WTC11 (cell line): ENCODE results near the gene POLR3GL. TPM values are rescaled to one million over a fixed set of nuclear protein-coding genes. Genes with fewer than 3 reads are reported as not detected.

Source experiments
- ATF1 ChIP-seq: sonication (generic); formaldehyde crosslinking; IDR thresholded peaks from 2 replicates; pipeline ENCODE4 v1.8.1; 2023; ENCODE audit warnings: mild to moderate bottlenecking, moderate library complexity, missing genetic modification reagents
- FOXP1 ChIP-seq: sonication (generic); formaldehyde crosslinking; IDR thresholded peaks from 2 replicates; pipeline ENCODE4 v1.8.0; 2022; ENCODE audit warnings: missing genetic modification reagents, mild to moderate bottlenecking, moderate library complexity, borderline replicate concordance
- HMGA2 ChIP-seq: fragments of 250-450 bp; sonication (Bioruptor Pico); IDR thresholded peaks from 2 replicates; pipeline ENCODE4 v1.4.0; 2021; ENCODE audit warnings: mild to moderate bottlenecking, moderate library complexity
- JUN ChIP-seq: sonication (generic); formaldehyde crosslinking; IDR thresholded peaks from 2 replicates; pipeline ENCODE4 v1.8.0; 2023; ENCODE audit warnings: mild to moderate bottlenecking, missing genetic modification reagents
- NFYB ChIP-seq: sonication (generic); formaldehyde crosslinking; conservative IDR thresholded peaks from 2 replicates; pipeline ENCODE4 v1.8.0; 2022; ENCODE audit warnings: low read depth, missing genetic modification reagents
- ZNF121 ChIP-seq: sonication (generic); formaldehyde crosslinking; IDR thresholded peaks from 2 replicates; pipeline ENCODE4 v1.8.0; 2023; ENCODE audit warnings: missing genetic modification reagents
- ZNF423 ChIP-seq: fragments of 250-450 bp; sonication (Bioruptor Pico); IDR thresholded peaks from 2 replicates; pipeline ENCODE4 v2.1.2; 2022; ENCODE audit warnings: mild to moderate bottlenecking, moderate library complexity
- total RNA-seq: library from RNA; stranded (reverse); gene quantifications from 3 replicates; pipeline ENCODE4 v1.2.3, GENCODE V29; 2021
- TF ChIP-seq, protein P1 (sequence below): sonication (generic); formaldehyde crosslinking; IDR thresholded peaks from 2 replicates; pipeline ENCODE4 v1.8.0; 2023; ENCODE audit warnings: missing genetic modification reagents, mild to moderate bottlenecking, borderline replicate concordance
- TF ChIP-seq, protein P2 (sequence below): sonication (generic); formaldehyde crosslinking; conservative IDR thresholded peaks from 2 replicates; pipeline ENCODE4 v1.8.1; 2022; ENCODE audit warnings: mild to moderate bottlenecking, missing genetic modification reagents
- TF ChIP-seq, protein P3 (sequence below): fragments of 250-450 bp; sonication (Bioruptor Pico); IDR thresholded peaks from 2 replicates; pipeline ENCODE4 v1.9.0; 2021; ENCODE audit warnings: moderate library complexity, mild to moderate bottlenecking, inconsistent platforms, borderline replicate concordance
- TF ChIP-seq, protein P4 (sequence below): sonication (generic); formaldehyde crosslinking; IDR thresholded peaks from 2 replicates; pipeline ENCODE4 v1.8.1; 2023; ENCODE audit warnings: mild to moderate bottlenecking, missing genetic modification reagents, moderate library complexity
- TF ChIP-seq, protein P5 (sequence below): sonication (generic); formaldehyde crosslinking; IDR thresholded peaks from 2 replicates; pipeline ENCODE4 v1.8.1; 2023; ENCODE audit warnings: mild to moderate bottlenecking, missing genetic modification reagents, borderline replicate concordance
- TF ChIP-seq, protein P6 (sequence below): sonication (generic); formaldehyde crosslinking; IDR thresholded peaks from 2 replicates; pipeline ENCODE4 v1.8.0; 2023; ENCODE audit warnings: missing genetic modification reagents
- TF ChIP-seq, protein P7 (sequence below): sonication (generic); formaldehyde crosslinking; IDR thresholded peaks from 2 replicates; pipeline ENCODE4 v1.8.0; 2022; ENCODE audit warnings: mild to moderate bottlenecking, missing genetic modification reagents

The POLR3GL gene
- total RNA-seq, 1 experiment from 2014 or later = 3.8 TPM

DNA sequence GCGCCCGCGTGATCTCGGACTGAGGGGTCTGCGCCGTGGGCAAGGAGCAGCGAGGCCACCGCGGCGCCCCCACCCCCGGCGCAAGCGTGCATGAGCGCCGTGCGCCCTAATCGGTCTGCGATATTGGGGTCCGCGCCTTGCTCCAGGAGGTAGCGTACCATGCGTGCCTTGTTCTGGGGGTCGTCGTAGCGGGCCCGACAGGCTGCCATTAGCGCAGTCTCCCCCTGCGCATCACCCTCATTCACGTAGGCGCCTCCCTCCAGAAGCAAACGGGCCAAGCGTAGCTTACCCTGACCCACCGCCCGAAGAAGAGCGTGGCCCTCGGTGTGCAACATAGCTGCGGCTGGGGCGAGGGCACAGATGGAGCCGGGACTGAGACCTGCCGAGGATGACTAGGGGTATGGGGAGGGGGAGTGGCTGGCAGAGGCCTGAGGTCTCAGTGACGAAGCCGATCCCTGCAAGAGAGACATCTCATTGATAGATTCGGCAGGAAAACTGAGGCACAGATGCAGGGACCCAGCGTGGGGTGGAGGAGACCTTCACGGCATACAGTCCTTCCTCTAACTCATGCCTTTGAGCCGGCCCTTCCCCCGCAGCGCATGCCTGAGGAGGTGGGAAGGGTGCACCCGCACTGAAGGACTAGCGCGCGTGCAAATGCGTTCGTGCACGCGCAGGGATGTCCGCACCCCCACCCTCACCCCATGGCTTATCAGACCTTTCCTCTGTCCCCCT, 2.9 kb upstream of the POLR3GL start (continued):
- TF ChIP-seq, protein P1, sequence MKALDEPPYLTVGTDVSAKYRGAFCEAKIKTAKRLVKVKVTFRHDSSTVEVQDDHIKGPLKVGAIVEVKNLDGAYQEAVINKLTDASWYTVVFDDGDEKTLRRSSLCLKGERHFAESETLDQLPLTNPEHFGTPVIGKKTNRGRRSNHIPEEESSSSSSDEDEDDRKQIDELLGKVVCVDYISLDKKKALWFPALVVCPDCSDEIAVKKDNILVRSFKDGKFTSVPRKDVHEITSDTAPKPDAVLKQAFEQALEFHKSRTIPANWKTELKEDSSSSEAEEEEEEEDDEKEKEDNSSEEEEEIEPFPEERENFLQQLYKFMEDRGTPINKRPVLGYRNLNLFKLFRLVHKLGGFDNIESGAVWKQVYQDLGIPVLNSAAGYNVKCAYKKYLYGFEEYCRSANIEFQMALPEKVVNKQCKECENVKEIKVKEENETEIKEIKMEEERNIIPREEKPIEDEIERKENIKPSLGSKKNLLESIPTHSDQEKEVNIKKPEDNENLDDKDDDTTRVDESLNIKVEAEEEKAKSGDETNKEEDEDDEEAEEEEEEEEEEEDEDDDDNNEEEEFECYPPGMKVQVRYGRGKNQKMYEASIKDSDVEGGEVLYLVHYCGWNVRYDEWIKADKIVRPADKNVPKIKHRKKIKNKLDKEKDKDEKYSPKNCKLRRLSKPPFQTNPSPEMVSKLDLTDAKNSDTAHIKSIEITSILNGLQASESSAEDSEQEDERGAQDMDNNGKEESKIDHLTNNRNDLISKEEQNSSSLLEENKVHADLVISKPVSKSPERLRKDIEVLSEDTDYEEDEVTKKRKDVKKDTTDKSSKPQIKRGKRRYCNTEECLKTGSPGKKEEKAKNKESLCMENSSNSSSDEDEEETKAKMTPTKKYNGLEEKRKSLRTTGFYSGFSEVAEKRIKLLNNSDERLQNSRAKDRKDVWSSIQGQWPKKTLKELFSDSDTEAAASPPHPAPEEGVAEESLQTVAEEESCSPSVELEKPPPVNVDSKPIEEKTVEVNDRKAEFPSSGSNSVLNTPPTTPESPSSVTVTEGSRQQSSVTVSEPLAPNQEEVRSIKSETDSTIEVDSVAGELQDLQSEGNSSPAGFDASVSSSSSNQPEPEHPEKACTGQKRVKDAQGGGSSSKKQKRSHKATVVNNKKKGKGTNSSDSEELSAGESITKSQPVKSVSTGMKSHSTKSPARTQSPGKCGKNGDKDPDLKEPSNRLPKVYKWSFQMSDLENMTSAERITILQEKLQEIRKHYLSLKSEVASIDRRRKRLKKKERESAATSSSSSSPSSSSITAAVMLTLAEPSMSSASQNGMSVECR = no peak
- no peak for TF ChIP-seq ATF1 (CRISPR knock-in tag)
- no peak for TF ChIP-seq HMGA2 (CRISPR knock-in tag)
- TF ChIP-seq, protein P2, sequence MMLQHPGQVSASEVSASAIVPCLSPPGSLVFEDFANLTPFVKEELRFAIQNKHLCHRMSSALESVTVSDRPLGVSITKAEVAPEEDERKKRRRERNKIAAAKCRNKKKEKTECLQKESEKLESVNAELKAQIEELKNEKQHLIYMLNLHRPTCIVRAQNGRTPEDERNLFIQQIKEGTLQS = no peak
- TF ChIP-seq, protein P3, sequence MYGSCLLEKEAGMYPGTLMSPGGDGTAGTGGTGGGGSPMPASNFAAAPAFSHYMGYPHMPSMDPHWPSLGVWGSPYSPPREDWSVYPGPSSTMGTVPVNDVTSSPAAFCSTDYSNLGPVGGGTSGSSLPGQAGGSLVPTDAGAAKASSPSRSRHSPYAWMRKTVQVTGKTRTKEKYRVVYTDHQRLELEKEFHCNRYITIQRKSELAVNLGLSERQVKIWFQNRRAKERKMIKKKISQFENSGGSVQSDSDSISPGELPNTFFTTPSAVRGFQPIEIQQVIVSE (CRISPR knock-in tag) = no peak
- TF ChIP-seq, protein P4, sequence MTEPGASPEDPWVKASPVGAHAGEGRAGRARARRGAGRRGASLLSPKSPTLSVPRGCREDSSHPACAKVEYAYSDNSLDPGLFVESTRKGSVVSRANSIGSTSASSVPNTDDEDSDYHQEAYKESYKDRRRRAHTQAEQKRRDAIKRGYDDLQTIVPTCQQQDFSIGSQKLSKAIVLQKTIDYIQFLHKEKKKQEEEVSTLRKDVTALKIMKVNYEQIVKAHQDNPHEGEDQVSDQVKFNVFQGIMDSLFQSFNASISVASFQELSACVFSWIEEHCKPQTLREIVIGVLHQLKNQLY (CRISPR knock-in tag) = no peak
- TF ChIP-seq, protein P5, sequence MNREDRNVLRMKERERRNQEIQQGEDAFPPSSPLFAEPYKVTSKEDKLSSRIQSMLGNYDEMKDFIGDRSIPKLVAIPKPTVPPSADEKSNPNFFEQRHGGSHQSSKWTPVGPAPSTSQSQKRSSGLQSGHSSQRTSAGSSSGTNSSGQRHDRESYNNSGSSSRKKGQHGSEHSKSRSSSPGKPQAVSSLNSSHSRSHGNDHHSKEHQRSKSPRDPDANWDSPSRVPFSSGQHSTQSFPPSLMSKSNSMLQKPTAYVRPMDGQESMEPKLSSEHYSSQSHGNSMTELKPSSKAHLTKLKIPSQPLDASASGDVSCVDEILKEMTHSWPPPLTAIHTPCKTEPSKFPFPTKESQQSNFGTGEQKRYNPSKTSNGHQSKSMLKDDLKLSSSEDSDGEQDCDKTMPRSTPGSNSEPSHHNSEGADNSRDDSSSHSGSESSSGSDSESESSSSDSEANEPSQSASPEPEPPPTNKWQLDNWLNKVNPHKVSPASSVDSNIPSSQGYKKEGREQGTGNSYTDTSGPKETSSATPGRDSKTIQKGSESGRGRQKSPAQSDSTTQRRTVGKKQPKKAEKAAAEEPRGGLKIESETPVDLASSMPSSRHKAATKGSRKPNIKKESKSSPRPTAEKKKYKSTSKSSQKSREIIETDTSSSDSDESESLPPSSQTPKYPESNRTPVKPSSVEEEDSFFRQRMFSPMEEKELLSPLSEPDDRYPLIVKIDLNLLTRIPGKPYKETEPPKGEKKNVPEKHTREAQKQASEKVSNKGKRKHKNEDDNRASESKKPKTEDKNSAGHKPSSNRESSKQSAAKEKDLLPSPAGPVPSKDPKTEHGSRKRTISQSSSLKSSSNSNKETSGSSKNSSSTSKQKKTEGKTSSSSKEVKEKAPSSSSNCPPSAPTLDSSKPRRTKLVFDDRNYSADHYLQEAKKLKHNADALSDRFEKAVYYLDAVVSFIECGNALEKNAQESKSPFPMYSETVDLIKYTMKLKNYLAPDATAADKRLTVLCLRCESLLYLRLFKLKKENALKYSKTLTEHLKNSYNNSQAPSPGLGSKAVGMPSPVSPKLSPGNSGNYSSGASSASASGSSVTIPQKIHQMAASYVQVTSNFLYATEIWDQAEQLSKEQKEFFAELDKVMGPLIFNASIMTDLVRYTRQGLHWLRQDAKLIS (CRISPR knock-in tag) = no peak
- no peak for TF ChIP-seq FOXP1
- TF ChIP-seq NFYB = no peak
- TF ChIP-seq, protein P6, sequence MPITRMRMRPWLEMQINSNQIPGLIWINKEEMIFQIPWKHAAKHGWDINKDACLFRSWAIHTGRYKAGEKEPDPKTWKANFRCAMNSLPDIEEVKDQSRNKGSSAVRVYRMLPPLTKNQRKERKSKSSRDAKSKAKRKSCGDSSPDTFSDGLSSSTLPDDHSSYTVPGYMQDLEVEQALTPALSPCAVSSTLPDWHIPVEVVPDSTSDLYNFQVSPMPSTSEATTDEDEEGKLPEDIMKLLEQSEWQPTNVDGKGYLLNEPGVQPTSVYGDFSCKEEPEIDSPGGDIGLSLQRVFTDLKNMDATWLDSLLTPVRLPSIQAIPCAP (CRISPR knock-in tag) = 0 out of 2 replicates have a peak, but pooled peaks have one; percentile 50
- TF ChIP-seq, protein P7, sequence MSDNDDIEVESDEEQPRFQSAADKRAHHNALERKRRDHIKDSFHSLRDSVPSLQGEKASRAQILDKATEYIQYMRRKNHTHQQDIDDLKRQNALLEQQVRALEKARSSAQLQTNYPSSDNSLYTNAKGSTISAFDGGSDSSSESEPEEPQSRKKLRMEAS (CRISPR knock-in tag) = peak; percentile 69; the same call in 1 of the 2 replicates
- no peak for TF ChIP-seq JUN (CRISPR knock-in tag)
- no peak for TF ChIP-seq ZNF423 (CRISPR knock-in tag)
- TF ChIP-seq ZNF121 (CRISPR knock-in tag) = 0 out of 2 replicates have a peak, but pooled peaks have one; percentile 47
